Neuron (in vitro differentiated cells): Measurements from ENCODE around the gene FGF14.

Source experiments
- H2AFZ ChIP-seq: one replicate; pipeline ENCODE4 v1.6.1; 2013; ENCODE audit warnings: low read depth, mild to moderate bottlenecking, inconsistent platforms, low read length, moderate library complexity
- H3K27me3 ChIP-seq: one replicate; pipeline ENCODE4 v1.6.1; 2013; ENCODE audit warnings: low read length; ENCODE audit not compliant: insufficient read depth
- H3K36me3 ChIP-seq: one replicate; pipeline ENCODE4 v1.6.1; 2013; ENCODE audit warnings: low read length; ENCODE audit not compliant: insufficient read depth
- H3K4me1 ChIP-seq: one replicate; pipeline ENCODE4 v1.6.1; 2013; ENCODE audit warnings: low read length; ENCODE audit not compliant: insufficient read depth
- H3K4me3 ChIP-seq: 2 replicates; pipeline ENCODE4 v1.5.1; 2013; ENCODE audit warnings: mild to moderate bottlenecking, low read length, moderate library complexity
- H3K9me3 ChIP-seq: one replicate; pipeline ENCODE4 v1.6.1; 2013; ENCODE audit warnings: low read length

The FGF14 gene

GRCh38 chr13:102255409-102255808 lies 146.4 kb downstream of the FGF14 start:
- Histone ChIP-seq H3K27me3 (no peaks in the 10 kb centered on the region), H3K4me1 (peaks cover 1% of the 10 kb centered on the region), H3K4me3 (no peak overlapping the region), H3K36me3 (no peaks in the 10 kb centered on the region), H2AFZ (no peak overlapping the region), H3K9me3 (no peaks in the 10 kb centered on the region)

GRCh38 chr13:102251817-102252216 lies 150.0 kb downstream of the FGF14 start:
- H3K4me1 ChIP-seq: peaks cover 4% of the 10 kb centered on the region

GRCh38 chr13:102250448-102250847 lies 151.4 kb downstream of the FGF14 start:
- no peak overlapping the region for H3K4me3 ChIP-seq
- H3K9me3 ChIP-seq: no peaks in the 10 kb centered on the region
- H3K4me1 ChIP-seq: peaks cover 4% of the 10 kb centered on the region
- no peak overlapping the region for H2AFZ ChIP-seq
- no peaks in the 10 kb centered on the region for H3K27me3 ChIP-seq
- no peaks in the 10 kb centered on the region for H3K36me3 ChIP-seq

More at GRCh38 chr13:102251817-102252216, 150.0 kb downstream of the FGF14 start:
- Histone ChIP-seq H2AFZ (no peak overlapping the region), H3K36me3 (no peaks in the 10 kb centered on the region), H3K27me3 (no peaks in the 10 kb centered on the region), H3K9me3 (no peaks in the 10 kb centered on the region), H3K4me3 (no peak overlapping the region)

GRCh38 chr13:102244607-102245227 lies 157.1 kb downstream of the FGF14 start:
- H3K27me3 ChIP-seq: no peaks in the 10 kb centered on the region
- H3K4me3 ChIP-seq: no peak overlapping the region
- H3K9me3 ChIP-seq: no peaks in the 10 kb centered on the region
- H2AFZ ChIP-seq: no peak overlapping the region
- H3K36me3 ChIP-seq: no peaks in the 10 kb centered on the region
- peaks cover 8% of the 10 kb centered on the region for H3K4me1 ChIP-seq

DNA sequence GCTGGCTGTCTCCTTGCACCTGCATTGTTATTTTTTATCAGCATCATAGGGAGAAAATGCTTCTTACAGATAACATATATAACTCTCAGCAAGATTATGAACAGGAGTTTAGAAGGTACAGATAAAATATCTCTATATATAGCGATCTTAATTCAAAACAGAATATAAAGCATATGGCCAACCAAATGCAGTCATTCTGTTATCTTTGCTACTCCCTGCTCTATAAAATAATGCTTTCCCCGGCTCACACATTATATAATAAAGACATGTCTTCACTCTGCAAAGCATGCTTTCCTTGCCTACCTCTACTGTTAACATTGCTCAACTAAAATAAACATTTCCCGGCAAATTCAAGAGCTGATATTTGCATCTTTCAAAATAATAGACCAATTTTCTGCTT lies 161.7 kb downstream of the FGF14 start:
- Histone ChIP-seq H3K27me3 (no peaks in the 10 kb centered on the region), H2AFZ (no peak overlapping the region), H3K4me3 (no peak overlapping the region), H3K9me3 (no peaks in the 10 kb centered on the region), H3K4me1 (peaks cover 8% of the 10 kb centered on the region), H3K36me3 (no peaks in the 10 kb centered on the region)

- Histone ChIP-seq H3K9me3 (no peaks in the 10 kb centered on the region), H3K4me3 (no peak overlapping the region), H3K27me3 (no peaks in the 10 kb centered on the region), H3K36me3 (no peaks in the 10 kb centered on the region), H3K4me1 (peaks cover 3% of the 10 kb centered on the region), H2AFZ (no peak overlapping the region)
Observed at GRCh38 chr13:102237230-102237629, 164.6 kb downstream of the FGF14 start.

GRCh38 chr13:102236830-102237229 lies 165.0 kb downstream of the FGF14 start:
- Histone ChIP-seq H3K4me1 (peaks cover 3% of the 10 kb centered on the region), H3K27me3 (no peaks in the 10 kb centered on the region), H2AFZ (no peak overlapping the region), H3K4me3 (no peak overlapping the region), H3K36me3 (no peaks in the 10 kb centered on the region), H3K9me3 (no peaks in the 10 kb centered on the region)

GRCh38 chr13:102236341-102236740 lies 165.5 kb downstream of the FGF14 start:
- H2AFZ ChIP-seq: no peak overlapping the region
- no peaks in the 10 kb centered on the region for H3K27me3 ChIP-seq
- peaks cover 3% of the 10 kb centered on the region for H3K4me1 ChIP-seq
- H3K4me3 ChIP-seq: no peak overlapping the region
- H3K9me3 ChIP-seq: no peaks in the 10 kb centered on the region
- H3K36me3 ChIP-seq: no peaks in the 10 kb centered on the region

DNA sequence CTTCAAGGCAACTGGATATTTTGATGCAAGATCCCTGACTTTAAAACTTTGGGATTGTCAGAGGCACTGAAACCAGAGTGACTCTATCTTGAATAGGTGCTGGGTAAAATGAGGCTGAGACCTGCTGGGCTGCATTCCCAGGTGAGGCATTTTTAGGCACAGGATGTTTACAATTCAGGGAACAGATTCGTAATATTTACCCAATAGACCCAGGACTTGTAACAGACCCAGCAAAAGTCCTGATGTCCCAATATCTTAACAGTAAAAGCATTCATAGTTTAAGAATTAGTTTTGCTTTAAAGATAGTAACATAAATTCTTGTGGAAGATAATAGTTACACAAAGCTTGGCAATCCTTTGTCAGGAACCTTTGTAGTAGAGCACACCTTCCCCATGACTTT lies 166.2 kb downstream of the FGF14 start:
- Histone ChIP-seq H3K9me3 (no peaks in the 10 kb centered on the region), H3K4me1 (no peaks in the 10 kb centered on the region), H3K27me3 (no peaks in the 10 kb centered on the region), H2AFZ (no peak overlapping the region), H3K36me3 (no peaks in the 10 kb centered on the region), H3K4me3 (no peak overlapping the region)

GRCh38 chr13:102234618-102235017 lies 167.2 kb downstream of the FGF14 start:
- Histone ChIP-seq H3K27me3 (no peaks in the 10 kb centered on the region), H3K9me3 (no peaks in the 10 kb centered on the region), H3K36me3 (no peaks in the 10 kb centered on the region), H2AFZ (no peak overlapping the region), H3K4me3 (no peak overlapping the region), H3K4me1 (no peaks in the 10 kb centered on the region)

DNA sequence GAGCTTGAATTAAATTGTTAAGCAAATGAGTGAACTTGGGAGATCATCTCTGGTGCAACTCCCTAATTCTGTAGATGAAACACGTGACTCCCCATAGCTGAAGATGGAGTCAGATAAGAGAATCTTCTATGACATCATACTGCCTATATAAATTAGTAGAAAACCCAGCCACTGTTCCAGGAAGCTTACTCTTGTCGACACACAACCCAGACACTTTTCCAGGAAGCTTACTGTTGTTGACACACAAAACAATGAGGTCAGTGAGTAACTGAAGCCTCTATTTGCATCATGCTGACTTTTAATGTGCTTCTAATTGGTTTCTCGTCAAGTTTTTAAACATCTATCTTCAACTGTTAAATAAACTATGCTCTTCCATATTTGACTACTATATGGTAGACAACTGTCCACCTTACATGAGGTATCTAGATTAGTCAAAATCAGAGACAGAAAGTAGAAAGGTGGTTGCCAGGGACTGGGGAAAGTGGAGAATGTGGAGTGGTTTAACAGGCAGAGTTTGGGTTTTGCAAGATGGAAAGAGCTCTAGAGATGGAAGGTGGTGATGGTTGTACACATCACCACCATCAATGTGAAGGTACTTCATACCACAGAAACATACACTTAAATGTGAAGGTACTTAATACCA lies 168.2 kb downstream of the FGF14 start:
- Histone ChIP-seq H3K36me3 (no peaks in the 10 kb centered on the region), H3K9me3 (no peaks in the 10 kb centered on the region), H3K4me1 (no peaks in the 10 kb centered on the region), H2AFZ (no peak overlapping the region), H3K4me3 (no peak overlapping the region), H3K27me3 (no peaks in the 10 kb centered on the region)

GRCh38 chr13:102231479-102231878 lies 170.4 kb downstream of the FGF14 start:
- Histone ChIP-seq H3K4me1 (no peaks in the 10 kb centered on the region), H3K36me3 (no peaks in the 10 kb centered on the region), H2AFZ (no peak overlapping the region), H3K9me3 (no peaks in the 10 kb centered on the region), H3K27me3 (no peaks in the 10 kb centered on the region), H3K4me3 (no peak overlapping the region)

DNA sequence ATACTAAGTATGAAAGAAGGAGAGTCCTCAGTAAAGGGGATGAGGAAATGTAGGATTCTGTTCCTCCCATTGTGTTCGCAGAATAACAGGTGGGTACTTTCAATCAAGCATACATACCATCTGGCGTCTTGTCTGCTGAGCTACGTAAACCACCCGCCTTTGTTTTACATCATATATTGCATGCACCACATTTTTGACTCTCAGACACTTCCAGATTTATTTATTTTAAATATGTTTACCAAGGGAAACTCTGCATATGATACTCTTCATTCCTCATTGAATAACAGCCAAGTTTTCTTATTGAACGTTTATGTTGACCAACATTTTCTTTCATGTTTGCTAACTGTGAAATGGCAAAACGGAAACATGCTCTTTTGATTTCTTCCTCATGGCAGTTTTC lies 174.1 kb downstream of the FGF14 start:
- H3K4me3 ChIP-seq: no peak overlapping the region

GRCh38 chr13:102226591-102226990 lies 175.3 kb downstream of the FGF14 start:
- H3K4me1 ChIP-seq: no peaks in the 10 kb centered on the region
- no peak overlapping the region for H2AFZ ChIP-seq
- no peaks in the 10 kb centered on the region for H3K36me3 ChIP-seq
- no peaks in the 10 kb centered on the region for H3K9me3 ChIP-seq
- no peaks in the 10 kb centered on the region for H3K27me3 ChIP-seq
- H3K4me3 ChIP-seq: no peak overlapping the region

More for the DNA sequence above, 174.1 kb downstream of the FGF14 start:
- Histone ChIP-seq H3K27me3 (no peaks in the 10 kb centered on the region), H3K36me3 (no peaks in the 10 kb centered on the region), H3K4me1 (no peaks in the 10 kb centered on the region), H2AFZ (no peak overlapping the region), H3K9me3 (no peaks in the 10 kb centered on the region)
